PC-3 (cell line): ENCODE measurements around the gene PRM1. TPM values are rescaled to one million over a fixed set of nuclear protein-coding genes. Genes with fewer than 3 reads are reported as not detected.
A peak's percentile ranks its signal among the peaks of the same experiment; 100 is the strongest.

ENCODE experiments used
- ATAC-seq: fragments of 200-7000 bp; cut with Tn5 transposase; 2 replicates; pipeline ENCODE4 v1.9.1; 2020; ENCODE audit warnings: mild to moderate bottlenecking, moderate library complexity
- BruUV-seq: library from RNA; stranded (reverse); fragments of 400-500 nt; replicated peaks from 2 replicates; lab custom pipeline; 2021; lab: Mats Ljungman, UMichigan
- CTCF ChIA-PET: fragments of 300-600 bp; sonication (Branson Sonifier 250); formaldehyde crosslinking; loops from one replicate; lab custom pipeline; 2022; ENCODE audit warnings: antibody characterized with exemption; lab: Charles Lee
- POLR2A ChIA-PET: fragments of 300-600 bp; sonication (Branson Sonifier 250); formaldehyde crosslinking; loops from one replicate; lab custom pipeline; 2022; ENCODE audit warnings: antibody characterized with exemption; ENCODE audit not compliant: unreplicated experiment; lab: Charles Lee
- DNase-seq: peaks from one replicate; pipeline ENCODE4 v3.0.0-alpha.2; 2015
- H2AFZ ChIP-seq: fragments of 300-600 bp; sonication (generic); 2 replicates; pipeline ENCODE4 v1.6.0; 2016; ENCODE audit warnings: antibody characterized with exemption, low read length
- H3F3A ChIP-seq: fragments of 300-600 bp; sonication (generic); one replicate; pipeline ENCODE4 v1.6.0; 2017; ENCODE audit warnings: antibody characterized with exemption, low read length, control low read depth, mild to moderate bottlenecking; ENCODE audit not compliant: unreplicated experiment
- H3K27ac ChIP-seq: fragments of 300-600 bp; sonication (generic); 2 replicates; pipeline ENCODE4 v1.5.1; 2016; ENCODE audit warnings: mild to moderate bottlenecking, low read length
- H3K27me3 ChIP-seq: fragments of 300-600 bp; sonication (generic); 2 replicates; pipeline ENCODE4 v1.6.1; 2016; ENCODE audit warnings: low read length, mixed read lengths
- H3K36me3 ChIP-seq: fragments of 300-600 bp; sonication (generic); 2 replicates; pipeline ENCODE4 v1.6.1; 2016; ENCODE audit warnings: low read depth, mixed run types, low read length, mixed read lengths
- H3K4me1 ChIP-seq: fragments of 300-600 bp; sonication (generic); 2 replicates; pipeline ENCODE4 v1.5.1; 2016; ENCODE audit warnings: low read length; ENCODE audit not compliant: insufficient read depth
- H3K4me2 ChIP-seq: fragments of 300-600 bp; sonication (generic); 2 replicates; pipeline ENCODE4 v1.6.0; 2016; ENCODE audit warnings: low read length
- H3K4me3 ChIP-seq: fragments of 300-600 bp; sonication (generic); 2 replicates; pipeline ENCODE4 v1.5.1; 2016; ENCODE audit warnings: mild to moderate bottlenecking, low read length, mixed read lengths
- H3K79me2 ChIP-seq: fragments of 300-600 bp; sonication (generic); 2 replicates; pipeline ENCODE4 v1.6.1; 2017; ENCODE audit warnings: low read length, mixed read lengths
- H3K9ac ChIP-seq: fragments of 300-600 bp; sonication (generic); 2 replicates; pipeline ENCODE4 v1.6.0; 2016; ENCODE audit warnings: mild to moderate bottlenecking, low read length
- H3K9me2 ChIP-seq: fragments of 300-600 bp; sonication (generic); replicated peaks from 2 replicates; pipeline ENCODE4 v1.6.1; 2016; ENCODE audit warnings: mixed run types, low read length, mixed read lengths
- H3K9me3 ChIP-seq: fragments of 300-600 bp; sonication (generic); 2 replicates; pipeline ENCODE4 v1.6.1; 2016; ENCODE audit warnings: low read length, mixed read lengths
- H4K20me1 ChIP-seq: fragments of 300-600 bp; sonication (generic); 2 replicates; pipeline ENCODE4 v1.6.1; 2016; ENCODE audit warnings: low read length, mixed read lengths
- EZH2 ChIP-seq: fragments of 300-600 bp; sonication (generic); IDR thresholded peaks from one replicate; pipeline ENCODE4 v1.6.1; 2017; ENCODE audit warnings: antibody characterized with exemption, mild to moderate bottlenecking, low read length; ENCODE audit not compliant: unreplicated experiment
- EZH2phosphoT487 ChIP-seq: fragments of 300-600 bp; sonication (generic); IDR thresholded peaks from 2 replicates; pipeline ENCODE4 v1.6.1; 2018; ENCODE audit warnings: mild to moderate bottlenecking, antibody characterized with exemption, low read length, borderline replicate concordance
- intact Hi-C: fragments of 100-400 bp; cut with micrococcal nuclease; formaldehyde crosslinking; loops from 2 replicates; pipeline ENCODE4 v1.9.0; 2023
- total RNA-seq: library from RNA; depleted of rRNA; stranded (reverse); fragments of >200 nt; gene quantifications from 2 replicates; pipeline ENCODE4 v1.2.3, GENCODE V29; 2014
- TF ChIP-seq, protein P1 (sequence below): fragments of 300-600 bp; sonication (generic); conservative IDR thresholded peaks from 2 replicates; pipeline ENCODE4 v1.5.1; 2017; ENCODE audit warnings: antibody characterized with exemption, low read depth, mild to moderate bottlenecking, low read length

The PRM1 gene
- total RNA-seq, 1 experiment from 2014 or later, result not detected

DNA sequence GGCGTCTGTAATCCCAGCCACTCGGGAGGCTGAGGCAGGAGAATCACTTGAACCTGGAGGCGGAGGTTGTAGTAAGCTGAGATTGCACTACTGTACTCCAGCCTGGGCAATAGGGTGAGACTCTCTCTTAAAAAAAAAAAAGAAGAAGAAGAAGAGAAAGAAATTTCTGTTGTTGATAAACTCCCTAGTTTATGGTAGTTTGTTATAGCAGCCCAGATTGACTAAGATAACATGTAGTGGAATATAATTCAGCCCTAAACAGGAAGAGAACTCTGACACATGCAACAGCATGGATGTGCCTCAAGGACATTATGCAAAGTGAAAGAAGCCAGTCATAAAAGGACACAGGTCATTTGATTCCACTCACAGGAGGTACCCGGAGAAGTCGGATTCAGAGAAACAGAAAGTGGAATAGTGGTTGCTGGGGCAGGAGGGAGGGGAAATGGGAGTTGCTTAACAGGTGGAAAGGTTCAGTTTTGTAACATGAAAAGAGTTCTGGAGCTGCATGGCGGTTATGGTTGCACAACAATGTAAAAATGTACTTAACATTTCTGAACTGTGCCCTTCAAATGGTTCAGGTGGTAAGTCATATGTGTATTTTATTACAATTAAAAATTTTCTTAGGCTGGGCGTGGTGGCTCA lies 26.0 kb upstream of the PRM1 start:
- H3K27me3 ChIP-seq, result no peaks in the 10 kb centered on the region
- no TSS peak for BruUV-seq
- H3K36me3 ChIP-seq, result no peaks in the 10 kb centered on the region
- no peak overlapping the region for H2AFZ ChIP-seq
- no peaks in the 10 kb centered on the region; the same call in 1 of the 2 replicates for H3K4me1 ChIP-seq
- no peak for TF ChIP-seq EZH2phosphoT487
- no peak for TF ChIP-seq EZH2
- TF ChIP-seq, protein P1, sequence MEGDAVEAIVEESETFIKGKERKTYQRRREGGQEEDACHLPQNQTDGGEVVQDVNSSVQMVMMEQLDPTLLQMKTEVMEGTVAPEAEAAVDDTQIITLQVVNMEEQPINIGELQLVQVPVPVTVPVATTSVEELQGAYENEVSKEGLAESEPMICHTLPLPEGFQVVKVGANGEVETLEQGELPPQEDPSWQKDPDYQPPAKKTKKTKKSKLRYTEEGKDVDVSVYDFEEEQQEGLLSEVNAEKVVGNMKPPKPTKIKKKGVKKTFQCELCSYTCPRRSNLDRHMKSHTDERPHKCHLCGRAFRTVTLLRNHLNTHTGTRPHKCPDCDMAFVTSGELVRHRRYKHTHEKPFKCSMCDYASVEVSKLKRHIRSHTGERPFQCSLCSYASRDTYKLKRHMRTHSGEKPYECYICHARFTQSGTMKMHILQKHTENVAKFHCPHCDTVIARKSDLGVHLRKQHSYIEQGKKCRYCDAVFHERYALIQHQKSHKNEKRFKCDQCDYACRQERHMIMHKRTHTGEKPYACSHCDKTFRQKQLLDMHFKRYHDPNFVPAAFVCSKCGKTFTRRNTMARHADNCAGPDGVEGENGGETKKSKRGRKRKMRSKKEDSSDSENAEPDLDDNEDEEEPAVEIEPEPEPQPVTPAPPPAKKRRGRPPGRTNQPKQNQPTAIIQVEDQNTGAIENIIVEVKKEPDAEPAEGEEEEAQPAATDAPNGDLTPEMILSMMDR, result no peak
- H3K9me3 ChIP-seq, result no peaks in the 10 kb centered on the region
- ATAC-seq, result no peak
- no peak overlapping the region for H3K4me3 ChIP-seq
- H3K27ac ChIP-seq, result no peak overlapping the region
- H3F3A ChIP-seq, result no peaks in the 10 kb centered on the region
- no peaks in the 10 kb centered on the region for H3K9me2 ChIP-seq
- CTCF ChIA-PET, result no interaction called here
- H4K20me1 ChIP-seq, result no peaks in the 10 kb centered on the region
- no peak for DNase-seq
- no peaks in the 10 kb centered on the region for H3K79me2 ChIP-seq
- H3K9ac ChIP-seq, result no peak overlapping the region
- intact Hi-C loops, result no loop called here
- no peak overlapping the region for H3K4me2 ChIP-seq
- POLR2A ChIA-PET, result no interaction called here

DNA sequence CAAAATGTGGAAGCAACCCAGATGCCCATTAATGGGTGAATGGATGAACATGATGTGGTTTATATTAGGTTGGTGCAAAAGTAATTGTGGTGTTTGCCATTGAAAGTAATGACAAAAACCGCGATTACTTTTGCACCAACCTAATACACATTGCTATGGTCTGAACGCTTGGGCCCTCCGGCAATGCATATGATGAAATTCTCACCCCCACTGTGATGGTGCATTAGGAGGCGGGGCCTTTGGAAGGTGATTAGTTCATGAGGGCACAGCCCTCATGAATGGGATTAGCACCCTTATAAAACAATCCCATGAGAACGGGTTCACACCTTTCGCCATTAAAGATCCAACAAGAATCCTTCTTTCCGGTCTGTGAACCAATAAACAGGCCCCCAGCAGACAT lies 25.3 kb upstream of the PRM1 start:
- H3K79me2 ChIP-seq, result no peaks in the 10 kb centered on the region
- no peaks in the 10 kb centered on the region for H3K9me3 ChIP-seq
- H3K27ac ChIP-seq, result no peak overlapping the region
- intact Hi-C loops, result no loop called here
- no peak overlapping the region for H3K9ac ChIP-seq
- H3K4me1 ChIP-seq, result no peaks in the 10 kb centered on the region; the same call in 1 of the 2 replicates
- H2AFZ ChIP-seq, result no peak overlapping the region
- ChIA-PET CTCF (no interaction called here), POLR2A (no interaction called here)
- ATAC-seq (no peak), DNase-seq (no peak)
- H3K4me3 ChIP-seq, result no peak overlapping the region
- BruUV-seq, result no TSS peak
- no peak overlapping the region for H3K4me2 ChIP-seq
- no peaks in the 10 kb centered on the region for H3F3A ChIP-seq
- no peaks in the 10 kb centered on the region for H3K27me3 ChIP-seq
- TF ChIP-seq EZH2 (no peak), EZH2phosphoT487 (no peak)
- TF ChIP-seq, protein P1, result no peak
- no peaks in the 10 kb centered on the region for H4K20me1 ChIP-seq
- H3K36me3 ChIP-seq, result no peaks in the 10 kb centered on the region
- H3K9me2 ChIP-seq, result no peaks in the 10 kb centered on the region

DNA sequence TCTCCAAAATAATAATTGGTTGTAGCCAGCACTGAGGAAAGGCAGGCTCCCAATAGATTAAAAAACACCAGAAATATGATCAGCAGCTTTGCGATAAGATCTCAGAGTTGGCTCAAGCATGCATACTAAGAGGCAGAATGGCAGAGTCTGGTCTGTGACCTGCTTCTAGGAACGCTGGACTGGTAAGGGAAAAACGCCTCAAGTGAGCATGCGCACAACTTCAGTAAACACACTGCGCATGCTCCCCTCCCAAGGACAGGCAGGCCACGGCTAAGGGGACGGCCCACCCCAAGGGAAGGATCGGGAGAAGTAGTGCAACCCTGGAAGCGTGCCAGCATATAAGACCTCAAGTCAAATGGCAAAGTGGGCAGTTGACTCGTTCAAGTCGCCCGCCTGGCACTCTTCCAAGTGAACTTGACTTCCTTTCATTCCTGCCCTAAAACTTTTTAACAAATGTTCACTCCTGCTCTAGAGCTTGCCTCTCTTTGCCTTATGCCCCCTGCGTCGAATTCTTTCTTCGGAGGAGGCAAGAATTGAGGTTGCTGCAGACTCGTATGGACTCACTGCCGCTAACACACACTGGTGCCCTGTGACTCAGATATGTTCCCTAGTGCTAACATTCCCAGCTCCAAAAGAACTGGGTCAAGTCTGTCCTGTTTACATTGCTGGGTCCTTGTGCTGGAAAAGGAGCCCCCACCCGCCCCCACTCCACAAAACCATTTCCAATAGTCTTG lies 22.4 kb upstream of the PRM1 start:
- no TSS peak for BruUV-seq
- ChIA-PET POLR2A (no interaction called here), CTCF (no interaction called here)
- no peaks in the 10 kb centered on the region for H3K79me2 ChIP-seq
- 0 out of 2 replicates have a peak overlapping the region, but pooled peaks have one; percentile 43 for H3K4me3 ChIP-seq
- DNase-seq (peak; percentile 56), ATAC-seq (peak; percentile 45; the same call in 1 of the 2 replicates)
- no peak overlapping the region for H3K9ac ChIP-seq
- H3K9me2 ChIP-seq, result no peaks in the 10 kb centered on the region
- H4K20me1 ChIP-seq, result no peaks in the 10 kb centered on the region
- no peaks in the 10 kb centered on the region for H3K36me3 ChIP-seq
- no peak for TF ChIP-seq EZH2phosphoT487
- TF ChIP-seq EZH2, result no peak
- TF ChIP-seq, protein P1, result no peak
- peak overlapping the region; percentile 65 for H3K4me2 ChIP-seq
- no peaks in the 10 kb centered on the region for H3K27me3 ChIP-seq
- no peaks in the 10 kb centered on the region for H3K9me3 ChIP-seq
- H3K4me1 ChIP-seq, result no peaks in the 10 kb centered on the region; the same call in 1 of the 2 replicates
- H2AFZ ChIP-seq, result peak overlapping the region; percentile 55
- no peaks in the 10 kb centered on the region for H3F3A ChIP-seq
- intact Hi-C loops, result no loop called here
- H3K27ac ChIP-seq, result no peak overlapping the region
